Fibroblast of skin of back (primary cell): Measurements from ENCODE around the gene CRY1.
A peak's percentile ranks its signal among the peaks of the same experiment; 100 is the strongest.
"Not testable (repeated sequence)": the region's sequence is repeated elsewhere in the genome, so short reads cannot be mapped to it uniquely, and the experiment has no call there.

Experiments
- DNase-seq: peaks from one replicate; pipeline ENCODE4 v3.0.0-alpha.2; 2013

The CRY1 gene

DNA sequence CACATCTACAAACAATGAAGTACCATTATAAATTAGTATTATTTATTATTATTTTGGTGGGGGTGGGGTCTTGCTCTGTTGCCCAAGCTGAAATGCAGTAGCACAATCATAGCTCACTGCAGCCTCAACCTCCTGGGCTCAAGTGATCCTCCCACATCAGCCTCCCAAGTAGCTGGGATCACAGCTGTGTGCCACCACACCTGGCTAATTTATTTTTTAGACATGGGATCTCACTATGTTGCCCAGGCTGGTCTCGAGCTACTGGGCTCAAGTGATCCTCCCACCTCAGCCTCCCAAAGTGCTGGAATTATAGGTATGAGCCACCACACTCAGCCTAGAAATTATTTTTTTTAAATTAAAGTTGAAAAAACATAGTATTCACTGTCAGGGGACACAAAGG is 15.0 kb upstream of the CRY1 start:
- DNase-seq: not testable (repeated sequence)

DNA sequence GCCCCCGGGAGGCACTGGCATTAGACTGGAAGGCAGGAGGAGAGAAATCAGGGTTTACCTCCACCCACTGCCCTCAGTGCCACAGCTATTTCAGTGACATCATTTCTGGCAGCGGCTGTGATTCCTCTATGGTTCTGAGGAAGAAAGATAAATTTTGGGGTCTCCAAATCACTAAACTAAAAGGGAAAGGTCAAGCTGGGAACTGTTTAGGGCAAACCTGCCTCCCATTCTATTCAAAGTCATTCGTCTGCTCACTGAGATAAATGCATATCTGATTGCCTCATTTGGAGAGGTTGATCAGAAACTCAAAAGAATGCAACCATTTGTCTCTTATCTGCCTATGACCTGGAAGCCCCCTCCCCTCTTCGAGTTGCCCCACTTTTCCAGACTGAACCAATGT is 14.0 kb upstream of the CRY1 start:
- no peak for DNase-seq

DNA sequence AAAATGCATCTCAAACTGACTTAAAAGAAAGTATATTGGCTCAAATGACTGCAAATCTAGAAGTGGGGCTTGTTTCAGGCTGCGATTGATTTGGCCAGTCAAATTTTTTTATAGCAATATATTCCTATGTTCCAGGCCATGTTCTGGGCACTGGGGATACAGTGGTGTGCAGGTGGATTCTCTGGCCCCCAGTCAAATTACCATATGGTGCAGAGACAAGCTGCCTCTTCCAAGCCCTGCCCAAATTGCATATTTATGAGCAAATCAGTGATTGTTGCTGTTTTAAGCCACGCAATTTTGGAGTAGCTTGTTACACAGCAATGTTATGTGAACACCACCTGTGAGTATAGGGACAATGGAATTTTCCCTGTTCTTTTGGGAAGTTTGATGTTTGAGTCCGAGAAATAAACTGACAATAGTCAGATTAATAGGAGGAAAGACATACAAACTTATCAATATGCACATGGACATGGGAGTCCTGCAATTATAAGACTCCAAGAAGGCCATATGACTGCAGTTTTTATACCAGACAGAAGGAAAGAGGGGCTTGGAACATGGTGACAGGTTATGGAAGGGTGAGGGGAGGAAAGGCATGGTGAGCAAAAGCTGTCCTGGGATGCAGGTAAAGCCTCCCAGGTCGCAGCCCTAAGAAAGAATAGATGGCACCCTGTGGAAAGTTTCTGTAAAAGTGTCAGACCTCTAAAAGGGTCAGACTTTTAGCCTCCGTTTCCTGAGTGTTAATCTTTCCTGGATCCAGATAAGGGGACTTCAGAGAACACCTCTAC is 13.1 kb upstream of the CRY1 start:
- DNase-seq: no peak

DNA sequence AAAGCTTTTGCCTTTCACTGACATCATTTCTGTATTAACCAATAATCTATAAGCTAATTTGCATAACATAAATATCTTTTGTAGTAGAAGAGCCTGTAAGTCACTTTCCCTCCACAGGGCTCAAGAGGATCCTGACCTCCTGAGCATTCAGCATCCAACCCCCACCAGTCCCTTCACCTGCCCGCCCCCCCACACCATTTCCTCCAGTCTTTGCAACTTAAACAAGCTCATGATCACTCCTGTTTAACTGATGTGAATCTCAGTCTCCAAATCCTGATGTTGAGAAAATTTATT is 12.0 kb upstream of the CRY1 start:
- DNase-seq: no peak

DNA sequence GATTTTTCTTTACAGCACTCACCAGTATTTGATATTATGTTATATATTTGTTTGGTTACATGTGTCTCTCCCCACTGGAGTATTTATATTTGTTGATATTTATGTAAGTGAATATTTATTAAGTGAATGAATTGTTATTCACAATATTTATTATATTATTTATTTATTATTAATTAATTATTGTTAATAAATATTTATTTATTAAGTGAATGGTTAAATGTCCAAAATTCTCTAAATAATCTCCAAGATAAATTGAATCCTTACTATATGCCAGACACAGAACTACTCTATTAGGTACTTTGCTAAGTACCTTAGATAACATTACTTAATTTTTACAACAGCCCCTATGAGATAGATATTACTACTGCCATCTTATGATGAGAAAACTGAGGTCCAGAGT is 10.2 kb upstream of the CRY1 start:
- DNase-seq: no peak

DNA sequence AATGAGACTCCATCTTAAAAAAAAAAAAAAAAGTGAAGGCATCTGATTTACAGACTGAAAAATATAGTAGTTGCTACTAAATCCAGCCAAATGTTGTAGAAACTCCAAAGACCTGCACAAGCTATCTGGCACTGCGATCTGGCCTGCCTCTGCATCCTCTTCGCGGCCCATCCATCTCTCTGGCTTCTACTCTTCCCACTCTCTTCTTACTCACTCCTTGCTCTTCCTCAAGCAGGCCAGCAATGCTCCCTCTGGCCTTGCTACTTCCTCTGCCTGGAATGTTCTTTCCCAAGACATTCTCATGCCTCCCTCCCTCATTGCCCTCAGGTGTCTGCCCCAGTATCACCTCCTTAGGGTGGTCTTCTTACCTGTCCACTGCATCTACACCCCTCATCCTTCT is 9.7 kb upstream of the CRY1 start:
- no peak for DNase-seq

DNA sequence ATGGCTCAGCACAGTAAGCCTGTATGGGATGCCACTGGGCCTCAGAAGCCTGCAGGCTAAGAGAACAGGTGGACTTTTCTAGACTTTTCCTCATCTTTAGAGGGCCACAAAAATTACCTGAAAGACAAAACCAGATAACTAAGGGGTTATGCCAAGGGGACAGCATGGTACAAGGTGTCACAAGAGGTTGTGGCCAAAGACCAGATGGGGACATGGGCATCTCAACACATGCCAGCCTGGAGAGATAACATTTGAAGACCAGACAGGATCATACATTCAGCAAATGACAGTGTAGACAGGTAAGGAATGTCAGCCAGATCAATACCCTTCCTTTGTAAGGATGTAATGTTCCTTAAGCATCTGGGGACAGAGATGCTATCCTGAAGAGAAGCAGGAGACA is 8.9 kb upstream of the CRY1 start:
- no peak for DNase-seq

DNA sequence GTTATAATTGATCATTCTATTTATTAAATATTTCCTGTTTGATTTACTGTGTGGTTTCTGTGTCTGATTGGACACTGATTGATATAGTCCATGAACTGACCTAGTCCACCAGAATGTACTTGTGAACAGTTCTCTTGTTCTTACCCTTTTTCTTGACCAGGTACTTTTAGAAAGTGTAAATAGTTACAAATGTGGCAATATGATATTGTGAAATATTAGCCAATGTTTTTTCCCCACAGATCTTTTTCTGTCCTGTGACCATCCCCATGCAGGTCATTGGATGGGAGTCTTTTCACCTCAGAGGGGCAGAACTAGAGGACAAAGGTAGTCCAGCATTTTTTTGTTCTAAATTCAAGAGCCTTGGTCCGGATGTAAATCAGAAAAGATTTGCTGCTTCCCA is 8.3 kb upstream of the CRY1 start:
- no peak for DNase-seq

DNA sequence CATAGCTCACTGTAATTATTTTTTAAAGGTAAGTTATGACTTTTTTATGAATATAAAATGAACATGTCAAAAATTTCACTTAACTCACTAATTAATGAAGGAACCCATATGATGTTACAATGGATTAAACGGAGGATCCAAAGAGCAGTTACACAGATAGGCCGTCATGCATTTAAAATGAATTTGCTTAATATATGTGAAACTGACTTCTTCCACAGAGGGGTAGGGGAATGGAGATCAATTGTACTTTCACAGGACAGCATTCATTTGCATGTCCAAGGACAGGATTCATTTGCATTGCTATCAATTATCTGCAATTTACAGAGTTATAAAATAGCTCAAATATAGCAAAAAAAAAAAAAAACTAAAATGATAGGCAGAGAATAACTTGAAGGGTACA is 6.6 kb upstream of the CRY1 start:
- no peak for DNase-seq

DNA sequence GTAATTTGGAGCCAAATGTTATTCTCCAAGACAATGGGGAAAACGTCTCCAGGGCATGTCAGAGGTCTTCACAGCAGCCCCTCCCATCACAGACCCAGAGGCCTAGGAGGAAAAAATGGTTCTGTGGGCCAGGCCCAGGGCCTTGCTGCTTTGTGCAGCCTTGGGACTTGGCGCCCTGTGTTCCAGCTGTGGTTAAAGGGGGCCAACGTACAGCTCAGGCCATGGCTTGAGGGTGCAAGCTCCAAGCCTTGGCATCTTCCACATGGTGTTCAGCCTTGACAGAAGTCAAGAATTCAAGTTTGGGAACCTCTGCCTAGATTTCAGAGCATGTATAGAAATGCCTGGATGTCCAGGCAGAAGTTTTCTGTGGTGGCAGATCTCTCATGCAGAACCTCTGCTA is 3.2 kb upstream of the CRY1 start:
- DNase-seq: no peak

DNA sequence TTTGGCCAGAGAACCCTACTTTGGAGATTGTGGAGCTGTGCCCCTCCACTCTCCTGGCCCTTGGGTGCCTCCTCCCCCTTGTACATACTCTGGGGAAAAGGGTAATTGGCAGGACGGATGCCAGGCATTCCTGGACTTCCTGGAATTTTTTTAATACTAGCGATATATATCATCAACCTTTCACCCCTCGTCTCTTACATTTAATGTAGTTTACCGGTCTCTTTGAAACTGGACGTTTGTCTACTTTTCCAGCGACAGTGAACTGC is 767 bp upstream of the CRY1 start:
- peak; percentile 86 for DNase-seq

DNA sequence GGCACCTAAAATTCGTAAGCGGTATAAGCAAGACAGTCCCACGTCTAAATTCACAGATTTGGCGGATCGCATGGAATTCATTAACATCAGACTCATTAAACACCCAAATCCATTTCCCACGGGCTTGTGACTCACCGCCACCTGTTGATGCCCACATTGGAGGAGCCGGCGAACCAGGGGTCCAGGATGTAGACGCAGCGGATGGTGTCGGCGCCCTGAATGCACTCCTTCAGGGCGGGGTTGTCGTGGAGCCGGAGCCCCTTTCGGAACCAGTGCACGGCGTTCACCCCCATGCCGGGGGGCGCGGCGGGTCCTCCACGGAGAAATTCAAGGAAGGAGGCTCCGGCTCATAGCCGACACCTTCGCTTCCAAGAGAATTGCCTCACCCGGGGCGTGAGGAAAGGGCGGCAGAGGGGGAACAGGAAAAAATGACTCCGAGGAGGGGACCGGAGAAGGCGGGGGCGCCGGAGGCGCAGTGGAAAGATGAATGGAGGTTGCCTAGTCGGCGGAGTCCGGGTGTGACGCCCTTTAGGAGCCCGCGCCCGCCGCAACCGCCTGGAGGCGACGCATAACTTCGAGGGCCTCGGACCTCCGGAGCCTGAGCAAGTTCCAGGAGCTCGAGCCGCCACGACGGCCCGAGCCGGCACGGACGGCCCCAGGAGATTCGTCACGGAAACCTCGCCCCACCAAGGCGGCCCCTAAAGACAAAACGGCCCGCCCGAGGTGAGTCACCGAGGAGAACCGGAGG is 506 bp downstream of the CRY1 start:
- peak; percentile 28 for DNase-seq

DNA sequence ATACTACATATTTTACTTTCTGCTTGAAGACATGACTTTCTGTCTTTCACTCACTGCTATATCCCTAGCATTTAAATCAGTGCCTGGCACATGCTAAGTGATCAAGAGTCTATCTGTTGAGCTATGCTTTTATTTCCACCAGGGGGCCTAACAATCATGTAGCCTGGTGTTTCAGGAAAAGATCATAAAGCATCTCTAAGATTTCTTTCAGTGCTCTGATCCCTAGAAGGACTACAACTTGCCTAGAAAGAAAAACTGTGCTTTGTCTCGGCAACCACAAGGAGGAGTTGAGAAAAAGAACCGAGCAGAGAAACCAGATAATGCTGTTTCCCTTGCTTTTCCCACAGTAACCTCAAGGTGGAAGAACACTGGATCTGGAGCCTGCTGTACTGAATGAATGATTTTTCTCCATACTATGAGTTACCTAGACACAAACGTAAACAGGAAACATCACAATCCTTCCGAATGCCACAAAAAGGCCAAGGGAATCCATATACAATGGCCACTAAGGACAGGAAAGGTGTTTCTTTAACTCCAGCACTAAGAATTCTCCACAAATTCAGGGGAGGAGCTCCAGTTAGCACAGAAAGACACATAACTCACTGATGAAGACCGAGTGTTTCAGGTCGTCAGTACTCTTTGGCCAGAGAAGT is 1.2 kb downstream of the CRY1 start:
- peak; percentile 96 for DNase-seq

DNA sequence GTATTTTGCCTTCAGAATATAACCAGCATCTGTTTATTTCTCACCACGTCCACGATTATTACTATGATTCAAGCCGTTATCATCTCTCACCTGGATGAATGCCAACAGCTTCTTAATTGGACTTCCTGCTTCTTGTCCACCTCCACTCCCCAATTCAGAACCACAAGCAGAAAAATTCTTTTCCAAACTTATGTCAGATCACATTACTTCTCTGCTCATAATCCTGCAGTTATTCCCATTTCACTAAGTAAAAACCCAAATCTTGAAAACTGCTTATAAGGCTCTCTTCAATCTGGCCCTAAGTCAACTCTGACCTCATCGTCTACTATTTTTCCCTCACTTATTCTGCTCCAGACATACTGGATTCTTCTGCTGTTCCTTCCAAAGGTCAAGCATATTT is 2.0 kb downstream of the CRY1 start:
- peak; percentile 66 for DNase-seq

DNA sequence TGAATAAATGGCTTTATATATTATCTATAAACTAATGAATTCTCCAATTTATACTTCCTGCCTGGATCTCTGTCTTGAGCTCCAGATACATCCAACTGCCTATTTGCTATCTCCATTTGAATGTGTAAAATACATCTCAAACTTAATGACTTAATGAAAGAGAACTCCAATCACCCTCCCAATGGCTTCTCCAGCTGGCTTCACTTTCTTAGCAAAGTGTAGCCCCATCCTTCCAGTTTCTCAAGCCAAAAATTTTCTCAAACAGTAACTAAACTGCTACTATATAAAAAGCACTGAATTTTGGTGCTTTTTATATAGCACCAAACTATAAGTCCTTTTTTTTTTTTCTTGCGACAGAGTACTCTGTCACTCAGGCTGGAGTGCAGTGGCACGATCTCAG is 2.6 kb downstream of the CRY1 start:
- no peak for DNase-seq

DNA sequence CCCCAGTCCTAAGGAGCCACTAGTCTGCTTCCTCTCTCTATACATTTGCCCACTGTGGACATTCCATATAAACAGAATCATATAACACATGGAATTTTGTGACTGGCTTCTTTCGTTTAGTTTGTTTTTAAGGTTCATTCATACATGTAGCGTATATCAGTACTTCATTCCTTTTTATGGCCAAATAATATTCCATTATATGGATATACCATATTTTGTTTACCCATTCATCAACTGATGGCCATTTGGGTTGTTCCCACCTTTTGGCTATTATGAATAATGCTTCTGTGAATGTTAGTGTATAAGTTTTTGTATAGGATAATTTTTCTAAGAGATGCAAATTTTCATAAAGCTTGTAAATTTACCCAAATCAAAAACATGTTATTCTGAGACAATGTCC is 4.4 kb downstream of the CRY1 start:
- no peak for DNase-seq

DNA sequence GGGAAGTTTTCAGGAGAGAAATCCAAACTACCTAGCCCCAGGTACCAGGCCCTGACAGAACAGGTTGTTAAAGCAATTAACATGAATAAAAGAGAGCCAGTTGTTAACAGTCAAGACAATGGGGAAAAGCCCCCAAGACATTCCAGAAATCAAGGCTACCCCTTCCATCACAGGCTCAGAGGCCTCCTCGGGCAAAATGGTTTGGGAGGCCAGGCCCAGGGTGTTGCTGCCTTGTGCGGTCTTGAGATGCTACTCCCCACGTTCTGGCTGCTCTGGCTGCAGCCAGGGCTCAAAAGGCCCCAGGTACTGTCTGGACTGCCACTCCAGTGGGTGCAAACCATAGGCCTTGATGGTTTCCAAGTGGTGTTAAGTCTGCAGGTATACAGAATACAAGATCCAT is 7.0 kb downstream of the CRY1 start:
- no peak for DNase-seq

DNA sequence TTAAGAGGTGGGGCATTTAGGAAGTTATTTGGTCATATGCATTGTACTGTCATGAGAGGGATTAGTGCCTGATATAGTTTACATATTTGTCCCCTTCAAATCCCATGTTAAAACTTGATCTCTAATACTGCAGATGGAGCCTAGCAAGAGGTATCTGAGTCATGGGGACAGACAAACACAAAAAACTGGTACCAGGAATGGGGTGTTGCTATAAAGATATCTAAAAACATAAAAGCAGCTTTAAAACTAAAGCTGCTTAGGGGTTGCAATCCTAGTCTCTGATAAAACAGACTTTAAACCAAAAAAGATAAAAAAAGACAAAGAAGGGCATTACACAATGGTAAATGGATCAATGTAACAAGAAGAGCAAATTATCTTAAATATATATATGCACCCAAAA is 11.6 kb downstream of the CRY1 start:
- DNase-seq: no peak

DNA sequence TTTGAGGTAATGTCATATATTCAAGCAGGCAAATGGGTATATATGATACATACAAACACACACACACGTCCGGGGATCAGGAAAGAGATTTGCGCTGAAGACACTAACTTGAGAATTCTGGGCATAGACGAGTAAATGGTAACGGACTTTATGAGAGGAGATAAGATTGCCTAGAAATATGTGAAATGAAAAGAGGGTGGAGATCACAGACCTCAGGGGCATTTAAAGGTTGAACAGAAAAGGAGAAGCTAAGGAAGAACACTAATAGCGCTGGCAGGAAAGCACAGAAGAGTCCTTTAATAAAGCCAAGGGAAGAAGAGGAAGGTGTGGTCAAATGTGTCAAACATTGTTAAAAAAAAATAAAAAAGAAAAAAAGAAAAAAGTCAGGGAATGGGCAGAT is 13.1 kb downstream of the CRY1 start:
- DNase-seq: no peak

DNA sequence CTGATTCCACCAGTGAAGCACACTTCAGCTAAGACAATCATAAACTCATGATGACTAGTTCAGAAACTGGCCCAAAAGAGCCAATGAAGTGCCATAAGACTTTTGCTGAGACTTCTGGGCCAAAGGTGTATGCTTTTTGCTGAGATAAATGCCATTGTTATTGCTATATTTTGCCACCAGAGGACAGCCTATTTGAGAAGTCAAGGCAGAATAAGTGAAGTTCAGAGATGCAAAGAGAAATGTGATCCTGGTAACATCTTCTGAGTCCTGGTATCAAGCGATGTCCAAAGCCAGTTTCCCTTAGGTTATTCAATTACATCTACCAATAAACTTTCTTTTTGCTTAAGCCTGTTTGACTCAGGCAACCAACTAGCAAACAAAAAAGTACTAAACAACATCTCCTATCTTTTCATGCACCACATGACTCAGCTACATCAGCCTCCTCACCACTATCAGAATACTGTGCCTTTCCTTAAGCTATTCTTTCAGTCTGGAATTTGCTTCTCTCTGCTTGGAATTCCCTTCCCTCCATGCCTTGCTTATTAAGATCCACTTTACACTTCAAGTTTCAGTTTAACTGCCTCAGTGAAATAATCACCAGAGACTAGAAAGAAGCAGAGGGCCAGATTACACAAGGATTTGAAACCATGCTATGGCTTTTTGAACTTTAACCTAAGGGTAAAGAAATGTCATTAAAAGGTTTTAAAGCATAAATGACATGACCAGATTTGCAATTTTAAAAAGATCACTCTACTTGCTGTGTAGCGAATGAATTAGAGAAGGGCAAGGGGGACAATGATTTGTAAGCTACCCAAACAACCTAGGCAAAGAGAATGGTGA is 14.0 kb downstream of the CRY1 start:
- peak; percentile 26 for DNase-seq

DNA sequence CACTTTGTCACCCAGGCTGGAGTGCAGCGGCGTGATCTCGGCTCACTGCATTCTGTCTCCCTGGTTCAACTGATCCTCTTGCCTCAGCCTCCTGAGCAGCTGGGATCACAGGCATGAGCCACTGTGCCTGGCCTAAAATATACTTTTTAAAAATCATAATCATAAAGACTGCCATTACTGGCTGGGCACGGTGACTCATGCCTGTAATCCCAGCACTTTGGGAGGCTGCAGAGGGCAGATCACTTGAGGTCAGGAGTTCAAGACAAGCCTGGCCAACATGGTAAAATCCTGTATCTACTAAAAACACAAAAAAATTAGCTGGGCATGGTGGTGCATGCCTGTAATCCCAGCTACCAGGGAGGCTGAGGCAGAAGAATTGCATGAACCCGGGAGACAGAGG is 20.1 kb downstream of the CRY1 start:
- peak; percentile 5 for DNase-seq

DNA sequence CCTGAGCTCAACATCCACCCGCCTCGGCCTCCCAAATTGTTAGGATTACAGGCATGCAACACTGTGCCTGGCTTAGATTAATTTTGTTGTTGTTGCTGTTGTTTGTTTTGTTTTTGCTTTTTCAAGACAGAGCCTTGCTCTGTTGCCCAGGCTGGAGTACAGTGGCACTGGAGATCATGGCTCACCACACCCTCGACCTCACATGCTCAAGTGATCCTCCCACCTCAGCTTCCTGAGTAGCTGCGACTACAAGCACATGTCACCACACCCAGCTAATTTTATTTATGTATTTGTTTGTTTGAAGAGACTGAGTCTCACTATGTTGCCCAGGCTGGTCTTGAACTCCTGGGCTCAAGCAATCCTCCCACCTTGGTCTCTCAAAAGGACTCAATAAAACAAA is 26.7 kb downstream of the CRY1 start:
- no peak for DNase-seq

DNA sequence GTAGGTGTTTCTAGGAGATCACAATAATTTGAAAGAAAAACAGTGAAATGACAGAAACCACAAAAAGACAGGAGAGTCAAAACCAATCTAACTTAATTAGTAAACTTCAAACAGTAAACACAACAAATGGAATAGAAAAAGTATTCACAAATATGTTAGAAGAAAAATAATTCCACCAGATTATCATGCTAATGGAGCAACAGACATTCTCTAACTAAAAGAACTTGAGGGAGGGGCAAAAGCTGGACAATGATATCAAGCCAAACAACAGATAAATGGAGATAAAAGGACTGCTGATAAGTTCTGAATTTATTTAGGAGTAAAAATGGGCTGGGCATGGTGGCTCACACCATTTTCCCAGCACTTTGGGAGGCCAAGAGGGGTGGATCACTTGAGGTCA is 28.7 kb downstream of the CRY1 start:
- DNase-seq: no peak

DNA sequence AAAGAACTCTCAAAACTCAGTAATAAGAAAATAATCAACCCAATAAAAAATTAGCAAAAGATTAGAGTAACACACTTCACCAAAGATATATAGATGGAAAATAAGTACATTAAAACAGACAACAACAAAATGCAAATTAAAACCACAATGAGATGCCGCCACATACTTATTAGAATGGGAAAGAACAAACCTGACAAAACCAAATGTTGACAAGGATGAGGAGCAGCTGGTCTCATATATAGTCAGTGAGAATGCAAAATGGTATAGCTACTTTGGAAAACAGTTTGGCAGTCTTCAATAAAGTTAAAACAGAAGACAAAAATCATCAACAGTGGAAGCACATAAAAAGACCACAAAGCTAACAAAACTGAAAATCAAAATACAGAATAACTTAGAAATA is 29.1 kb downstream of the CRY1 start:
- DNase-seq: no peak
